GM19328 (cell line): ENCODE results near the gene MAPK8.
"Not testable (repeated sequence)": the region's sequence is repeated elsewhere in the genome, so short reads cannot be mapped to it uniquely, and the experiment has no call there.

Source experiments
- ATAC-seq: cut with Tn5 transposase; IDR thresholded peaks from one replicate; pipeline ENCODE4 v1.9.1; 2021; ENCODE audit warnings: mild to moderate bottlenecking, moderate library complexity; ENCODE audit not compliant: unreplicated experiment

The MAPK8 gene

DNA sequence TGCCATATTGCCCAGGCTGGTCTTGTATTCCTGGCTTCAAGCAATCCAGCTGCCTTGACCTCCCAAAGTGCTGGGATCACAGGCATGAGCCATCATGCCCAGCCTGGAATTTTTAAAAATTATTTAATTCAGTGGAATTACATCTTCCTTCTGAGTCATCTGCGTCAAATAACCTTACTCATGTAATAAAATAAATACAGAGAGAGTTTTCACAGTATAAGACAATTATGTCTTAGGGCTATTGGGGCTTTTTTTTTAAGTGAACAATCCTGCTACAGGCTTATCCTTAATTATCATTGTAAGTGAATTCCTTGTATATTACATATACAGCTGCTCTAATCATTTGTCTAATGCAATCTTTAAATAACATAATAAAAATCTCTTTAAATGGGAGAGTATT is 108.3 kb downstream of the MAPK8 start:
- ATAC-seq: no peak

DNA sequence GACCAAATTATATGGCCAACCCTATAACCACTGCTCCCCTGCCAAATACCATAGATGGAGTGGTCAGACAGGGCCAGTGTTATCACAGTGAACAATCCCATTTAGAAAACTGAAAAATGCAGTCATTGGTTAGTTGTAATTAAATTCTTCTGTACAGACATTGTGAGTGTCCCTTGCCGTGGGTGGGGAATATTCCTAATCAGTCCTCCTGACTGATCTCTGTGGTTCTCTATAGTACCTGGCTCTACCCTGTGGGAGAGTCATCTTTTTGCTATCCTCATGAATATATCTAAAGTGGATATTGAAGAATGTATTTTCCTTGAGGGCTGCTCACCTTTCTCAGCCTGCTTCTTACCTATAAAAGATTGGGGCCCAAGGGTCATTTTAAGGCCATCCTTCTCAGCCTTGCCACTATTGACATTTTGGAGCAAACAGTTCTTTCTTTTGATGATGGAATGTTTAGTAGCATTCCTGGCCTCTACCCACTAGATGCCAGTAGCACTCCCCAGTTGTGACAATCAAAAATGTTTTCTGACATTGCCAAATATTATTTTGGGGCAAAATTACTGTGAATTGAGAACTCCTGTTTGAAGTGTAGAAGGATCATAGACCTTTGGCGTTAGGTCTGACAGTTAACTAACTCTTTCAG is 110.2 kb downstream of the MAPK8 start:
- ATAC-seq: no peak

DNA sequence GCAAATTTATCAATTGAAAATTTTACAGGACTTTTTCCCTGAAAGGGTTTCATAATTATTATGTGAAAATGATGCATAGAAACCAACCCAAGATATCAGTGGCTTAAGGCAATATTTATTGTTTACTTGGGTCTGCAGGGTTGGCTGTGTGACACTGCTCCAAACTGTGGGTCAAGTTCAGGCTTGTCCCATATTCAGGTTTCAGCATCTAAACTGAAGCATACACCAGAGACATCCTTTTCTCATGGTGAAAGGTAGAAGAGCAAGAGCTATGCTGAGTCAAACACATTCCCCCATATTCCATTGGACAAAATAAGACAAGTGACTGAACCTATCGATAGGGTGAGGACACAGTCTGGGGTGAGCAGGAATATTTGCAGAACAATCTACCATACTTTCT is 110.9 kb downstream of the MAPK8 start:
- no peak for ATAC-seq

DNA sequence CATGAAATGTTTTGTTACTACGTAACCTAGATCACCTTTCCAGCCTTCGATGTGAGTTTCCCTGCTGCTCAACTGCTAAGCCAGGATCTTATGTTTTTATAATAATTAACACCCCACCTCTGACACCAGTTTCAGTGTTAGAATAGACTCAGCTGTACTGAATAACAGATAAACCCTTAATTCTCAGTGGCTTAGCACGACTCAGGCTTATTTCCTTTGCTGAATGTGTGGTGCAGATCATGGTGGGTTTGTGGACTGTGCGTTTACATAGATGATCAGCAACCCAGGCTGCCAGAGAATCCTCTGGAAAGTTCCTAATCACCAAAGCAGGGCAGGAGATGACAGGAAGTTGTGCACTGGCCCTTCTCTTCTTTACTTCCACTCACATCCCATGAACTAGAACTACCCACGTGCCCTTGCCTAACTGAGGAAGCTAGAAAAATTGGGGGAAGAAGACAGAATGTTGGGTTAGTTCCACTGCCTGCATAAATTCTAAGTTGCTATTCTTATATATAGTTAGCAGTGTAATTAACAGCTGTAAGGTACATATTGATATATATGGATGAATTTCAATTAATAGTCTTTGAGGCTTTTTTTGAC is 111.8 kb downstream of the MAPK8 start:
- no peak for ATAC-seq

DNA sequence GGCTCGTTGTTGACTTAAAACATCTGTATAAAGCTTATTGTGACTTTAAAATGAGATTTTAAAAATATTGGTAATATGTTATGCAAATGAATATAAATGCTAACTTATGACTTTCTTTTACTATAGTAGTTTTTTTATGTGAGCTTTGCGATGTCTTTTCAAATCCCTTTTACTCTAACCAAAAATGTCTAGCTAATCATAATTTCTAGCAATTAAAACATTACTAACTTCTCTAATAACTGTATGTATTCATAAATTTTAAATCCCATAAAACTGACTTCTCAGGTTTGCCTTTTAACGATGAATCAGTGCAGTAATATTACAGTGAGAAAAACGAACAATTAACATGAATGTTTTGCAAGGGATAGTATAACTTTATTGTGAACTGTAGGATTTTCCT is 113.2 kb downstream of the MAPK8 start:
- ATAC-seq: no peak

DNA sequence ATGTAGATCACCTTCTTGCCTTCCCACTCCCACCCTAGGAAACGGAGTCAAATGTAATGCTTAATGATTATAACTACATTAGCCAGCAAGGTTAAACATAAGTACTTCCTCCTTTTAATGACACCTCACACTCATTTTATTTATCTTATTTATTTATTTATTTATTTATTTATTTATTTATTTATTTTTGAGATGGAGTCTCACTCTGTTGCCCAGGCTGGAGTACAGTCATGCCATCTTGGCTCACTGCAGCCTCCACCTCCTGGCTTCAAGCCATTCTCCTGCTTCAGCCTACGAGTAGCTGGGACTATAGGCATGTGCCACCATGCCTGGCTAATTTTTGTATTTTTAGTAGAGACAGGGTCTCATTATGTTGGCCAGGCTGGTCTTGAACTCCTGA is 115.4 kb downstream of the MAPK8 start:
- ATAC-seq: not testable (repeated sequence)

DNA sequence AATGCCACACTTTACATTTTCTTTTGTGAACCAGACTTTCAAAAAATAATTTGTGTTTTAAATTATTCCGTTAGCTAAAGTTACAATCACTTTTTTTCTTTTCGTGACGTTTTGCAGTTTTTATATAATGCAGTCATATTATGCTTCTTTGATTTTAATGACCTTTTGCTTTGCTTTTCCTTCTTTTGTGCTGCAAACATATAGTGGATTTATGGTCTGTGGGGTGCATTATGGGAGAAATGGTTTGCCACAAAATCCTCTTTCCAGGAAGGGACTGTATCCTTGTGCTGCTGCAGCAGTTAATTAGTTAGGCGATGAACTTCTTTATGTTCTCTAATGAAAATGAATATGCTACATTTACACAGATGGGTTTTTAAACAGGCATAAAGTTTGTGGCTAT is 117.4 kb downstream of the MAPK8 start:
- no peak for ATAC-seq

DNA sequence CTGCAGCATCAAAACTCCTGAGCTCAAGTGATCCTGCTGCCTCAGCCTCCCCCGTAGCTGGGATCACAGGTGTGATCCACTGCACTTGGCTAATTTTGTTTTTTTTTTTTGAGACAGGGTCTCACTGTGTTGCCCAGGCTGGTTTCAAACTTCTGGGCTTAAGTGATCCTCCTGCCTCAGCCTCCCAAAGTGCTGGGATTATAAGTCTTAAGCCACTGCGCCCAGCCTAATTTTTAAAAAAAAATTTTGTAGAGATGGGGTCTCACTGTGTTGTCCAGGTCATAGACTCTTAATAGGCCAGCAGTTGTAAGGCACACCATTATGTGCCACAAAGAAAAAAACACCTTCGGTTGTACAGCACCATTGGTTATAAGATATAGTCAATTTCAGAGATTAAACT is 122.4 kb downstream of the MAPK8 start:
- no peak for ATAC-seq

DNA sequence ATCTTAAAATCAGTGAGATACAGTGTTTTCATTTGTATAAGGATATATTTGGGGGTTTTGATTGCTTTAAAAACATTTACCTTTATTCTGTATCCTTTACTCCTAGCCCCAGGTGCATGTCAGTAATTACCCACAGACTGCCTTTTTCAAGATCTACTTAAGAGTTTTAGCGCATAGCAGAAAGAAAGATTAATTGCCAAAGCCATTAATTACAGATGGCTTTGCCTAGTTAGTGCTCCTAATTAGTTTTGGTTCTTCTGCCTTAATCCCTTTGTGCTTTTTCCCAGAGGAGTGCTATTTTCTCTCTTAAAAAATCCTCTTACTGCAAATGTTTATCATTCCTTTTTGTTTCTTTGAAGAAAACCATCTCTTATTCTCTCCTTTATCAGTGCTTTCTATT is 122.8 kb downstream of the MAPK8 start:
- no peak for ATAC-seq

DNA sequence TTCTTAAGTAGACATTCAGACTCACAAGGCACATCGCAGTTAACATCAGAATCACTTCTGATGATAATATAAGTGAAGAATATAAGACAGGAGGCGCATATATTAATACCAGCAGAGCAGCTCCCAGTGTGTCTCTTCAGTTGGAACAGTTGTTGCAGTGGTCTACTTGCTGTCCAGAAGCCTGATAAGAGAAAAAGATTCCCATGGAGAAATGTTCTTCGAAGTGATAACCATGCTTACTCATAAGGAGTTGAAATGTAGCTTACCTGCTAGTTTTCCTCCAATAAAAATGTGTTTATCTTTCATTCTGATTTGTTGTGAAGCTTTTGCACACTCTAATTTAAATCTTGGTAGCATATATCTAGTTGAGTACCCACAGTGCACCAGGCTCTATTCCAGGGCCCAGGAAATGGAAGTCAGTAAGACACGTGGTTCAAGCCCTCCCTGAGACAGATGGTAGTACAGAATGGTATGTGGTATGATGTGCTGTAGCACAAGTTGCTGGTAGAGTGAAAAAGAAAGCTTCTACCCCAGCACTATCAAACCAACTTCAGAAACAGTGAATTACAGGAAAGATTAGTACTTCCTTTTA is 124.0 kb downstream of the MAPK8 start:
- no peak for ATAC-seq

DNA sequence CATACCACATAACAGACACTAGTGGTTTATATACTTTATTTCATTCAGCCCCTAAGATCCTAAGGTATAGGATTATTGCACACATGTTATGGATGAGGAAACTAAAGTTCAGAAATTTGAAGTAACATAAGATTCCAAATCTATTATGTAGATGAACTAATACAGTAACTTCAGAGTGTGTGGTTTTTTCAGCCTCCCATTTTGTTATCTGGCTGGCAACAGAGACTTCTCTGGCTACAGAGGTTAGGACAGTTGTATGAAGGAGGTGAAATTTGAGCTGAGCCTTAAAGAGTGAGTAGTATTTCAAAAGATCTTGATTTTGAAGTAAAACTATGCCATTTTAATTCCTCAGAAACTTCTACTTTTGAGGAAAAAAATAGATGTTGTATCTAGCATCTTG is 125.4 kb downstream of the MAPK8 start:
- no peak for ATAC-seq

DNA sequence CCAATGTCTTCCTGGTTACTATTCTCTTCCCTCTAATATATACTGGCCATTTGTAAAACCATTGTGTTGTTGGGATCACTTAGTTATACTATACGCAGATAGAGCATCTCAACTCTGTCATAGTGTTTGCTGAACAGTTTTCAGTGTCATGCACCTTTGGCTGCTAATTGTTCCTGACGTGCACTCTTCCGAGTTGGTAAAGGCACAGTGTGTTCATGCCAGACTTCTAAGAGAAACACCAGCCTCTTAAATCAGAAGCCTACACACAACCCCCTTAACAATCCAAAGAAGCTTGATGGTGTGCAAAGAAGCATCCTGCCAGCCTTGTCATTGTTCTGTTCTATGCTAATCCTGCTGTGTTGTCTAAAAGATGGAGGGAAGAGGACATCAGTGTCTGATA is 131.1 kb downstream of the MAPK8 start:
- ATAC-seq: no peak

DNA sequence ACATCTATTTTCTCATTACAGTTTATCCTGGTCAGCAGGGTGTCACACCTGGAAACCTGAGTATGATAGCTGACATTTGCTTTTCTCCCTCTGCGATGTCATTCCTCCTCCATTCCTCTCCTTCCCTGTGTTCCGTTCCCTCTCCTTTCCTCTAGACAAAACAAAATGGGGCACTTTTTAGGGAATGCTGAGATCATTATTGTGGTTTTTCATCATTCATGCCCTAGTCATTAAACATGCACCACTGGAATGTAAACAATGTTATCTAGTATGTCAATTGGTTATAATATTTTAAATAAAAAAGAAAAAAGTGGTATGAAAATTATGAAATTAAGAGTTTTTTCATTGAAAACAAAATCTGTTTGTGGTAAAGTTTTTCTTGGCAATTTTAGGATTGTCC is 132.6 kb downstream of the MAPK8 start:
- ATAC-seq: no peak

DNA sequence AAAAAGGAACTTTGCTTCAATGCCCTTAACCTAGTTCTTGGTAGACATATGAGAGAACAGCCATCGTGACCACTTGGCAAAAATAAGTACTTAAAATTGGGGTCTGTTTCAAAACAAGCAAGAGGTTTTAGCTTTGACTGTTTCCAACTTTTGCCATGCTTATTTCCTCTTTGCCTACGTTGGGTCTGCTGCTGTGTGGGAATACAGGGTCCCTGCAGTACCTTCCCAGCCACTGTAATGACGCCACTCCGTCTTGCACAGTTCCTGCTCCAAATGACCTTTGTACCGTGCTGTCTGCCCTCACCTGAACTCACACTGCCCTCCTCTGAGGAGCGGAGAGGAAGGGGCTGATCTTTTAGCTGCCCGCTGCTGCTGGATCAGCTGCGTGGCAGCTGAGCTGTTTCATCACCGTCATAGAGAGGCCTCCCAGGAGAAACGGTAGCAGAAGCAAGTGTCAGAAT is 133.1 kb downstream of the MAPK8 start:
- no peak for ATAC-seq

DNA sequence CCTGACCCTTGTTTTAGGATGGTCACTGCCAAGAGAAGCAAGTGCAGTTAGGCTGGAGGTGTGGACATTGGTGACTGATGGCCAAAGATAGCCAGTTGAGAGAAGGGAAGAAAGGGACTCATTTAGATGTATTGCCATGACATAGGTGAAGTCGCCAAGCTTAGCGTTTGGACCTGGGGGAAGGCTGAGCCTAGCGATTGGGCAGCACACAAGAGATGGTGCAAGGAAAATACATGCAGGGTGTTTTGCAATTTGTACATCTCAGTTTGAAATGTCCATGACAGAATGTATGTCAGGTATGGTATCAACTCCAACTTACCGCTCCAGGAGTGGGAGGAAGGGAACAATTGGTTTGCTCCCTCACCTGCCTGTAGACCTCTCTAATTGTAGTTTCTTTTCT is 134.3 kb downstream of the MAPK8 start:
- ATAC-seq: no peak

DNA sequence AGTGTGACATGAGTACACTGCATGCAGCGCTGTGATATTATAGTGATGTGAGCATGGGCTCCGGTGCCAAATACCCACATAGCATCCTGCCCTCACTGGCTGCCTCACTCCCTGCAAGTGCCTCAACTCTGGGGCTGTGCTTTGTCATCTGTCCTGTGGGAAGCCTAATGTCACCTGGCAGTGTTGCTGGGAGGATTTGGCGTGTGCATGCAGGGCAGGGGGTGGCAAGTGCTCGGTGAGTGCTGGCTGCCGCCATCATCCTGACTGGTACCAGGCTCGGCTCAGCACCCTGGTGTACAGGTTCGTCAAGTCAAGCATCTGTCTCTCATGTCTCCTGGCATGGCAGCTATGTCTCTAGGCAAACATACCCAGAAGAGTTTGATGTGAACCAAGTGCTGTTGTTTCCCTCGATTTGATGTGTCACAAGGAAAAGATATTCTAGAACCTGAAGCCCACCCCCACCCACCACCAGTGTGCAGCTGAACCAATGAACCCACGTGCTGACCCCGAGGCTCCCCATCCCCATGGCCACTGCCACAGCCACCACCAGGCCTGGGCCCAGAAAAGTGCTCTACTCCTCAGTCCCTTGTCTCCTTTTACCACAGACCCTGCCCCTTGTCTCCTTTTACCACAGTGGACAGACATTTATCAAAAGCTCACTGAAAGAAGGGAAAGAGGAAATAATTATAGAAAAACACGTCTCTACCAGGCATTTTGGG is 135.8 kb downstream of the MAPK8 start:
- no peak for ATAC-seq

DNA sequence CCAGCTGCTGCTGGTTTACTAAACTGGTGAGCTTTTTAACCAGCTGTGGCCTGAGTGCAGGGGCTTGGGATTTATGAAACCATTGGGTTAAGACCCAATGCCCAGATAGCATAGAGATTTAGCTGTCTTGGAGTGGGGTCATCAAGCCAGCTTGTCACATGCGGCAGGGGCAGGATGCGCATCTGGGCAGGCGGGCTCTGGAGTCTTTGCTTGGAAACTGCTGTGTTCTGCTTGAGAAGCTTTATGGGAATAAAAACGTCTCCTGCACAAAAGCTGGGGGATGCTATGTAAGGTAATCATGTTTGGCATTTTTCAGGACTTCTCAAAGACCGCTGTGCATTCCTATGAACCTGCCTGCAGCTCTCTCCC is 136.3 kb downstream of the MAPK8 start:
- ATAC-seq: no peak

DNA sequence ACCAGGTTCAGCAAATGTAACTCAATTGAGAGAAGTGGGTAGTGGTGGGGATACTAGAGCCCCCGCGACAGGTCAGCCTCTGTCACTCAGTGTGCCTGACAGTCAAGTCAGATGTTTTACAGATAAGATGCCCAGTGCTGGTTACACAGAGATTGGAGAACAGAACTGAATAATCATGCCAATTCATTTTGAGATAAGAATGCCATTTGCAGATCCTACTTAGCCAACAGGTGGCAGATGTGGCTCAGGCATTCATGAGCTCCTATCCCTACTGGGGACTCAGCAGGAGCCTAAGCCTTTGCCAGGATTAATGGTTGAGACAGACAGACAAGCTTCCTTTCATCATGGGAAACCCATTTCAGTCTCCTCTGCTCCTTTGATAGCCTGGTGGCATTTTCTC is 137.8 kb downstream of the MAPK8 start:
- ATAC-seq: no peak

DNA sequence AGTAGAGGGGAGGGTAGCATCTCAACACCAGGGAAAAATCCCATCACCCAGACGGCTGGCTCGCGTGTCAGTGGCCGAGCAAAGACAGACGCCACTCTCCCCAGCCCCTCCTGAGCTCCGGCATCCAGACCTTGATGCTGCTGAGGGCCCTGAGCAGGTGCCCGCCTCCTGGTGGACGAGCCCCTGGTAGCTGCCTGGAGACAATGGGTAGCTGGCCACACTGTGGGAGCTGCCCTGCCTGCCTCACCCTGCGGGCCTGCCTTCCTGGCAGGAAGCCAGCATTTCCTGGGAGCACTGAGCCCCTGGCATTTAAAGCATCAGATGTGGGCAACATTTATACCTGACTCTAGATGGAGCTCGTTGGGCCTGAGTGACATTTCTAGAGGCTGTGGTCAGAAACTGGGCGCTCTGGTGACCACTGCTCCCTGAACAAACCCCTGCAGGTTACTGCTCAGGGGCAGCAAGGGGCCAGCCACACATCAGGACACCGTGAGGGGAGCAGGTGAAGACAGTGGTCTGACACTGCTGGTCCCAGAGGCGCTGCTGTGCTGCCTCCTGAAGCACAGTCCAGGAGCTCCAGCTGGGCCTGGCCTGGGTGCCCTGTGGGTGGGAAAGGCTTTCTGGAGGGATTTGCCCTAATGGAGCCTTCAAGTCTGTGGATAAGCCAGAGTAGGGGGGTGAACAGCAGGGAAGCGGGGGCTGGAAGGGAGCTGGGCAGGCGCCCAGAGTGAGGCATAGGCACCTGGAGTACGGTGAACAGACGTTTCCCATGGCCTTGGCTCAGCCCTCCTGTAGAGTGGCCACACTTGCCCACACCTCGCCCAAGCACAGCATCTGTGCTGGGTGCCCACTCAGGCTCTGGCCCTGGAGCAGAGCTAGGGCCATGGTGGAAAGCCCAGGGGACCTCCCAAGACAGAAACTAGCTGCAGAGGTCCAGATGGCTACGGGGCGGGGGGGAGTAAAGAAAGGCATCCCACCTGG is 138.7 kb downstream of the MAPK8 start:
- no peak for ATAC-seq

DNA sequence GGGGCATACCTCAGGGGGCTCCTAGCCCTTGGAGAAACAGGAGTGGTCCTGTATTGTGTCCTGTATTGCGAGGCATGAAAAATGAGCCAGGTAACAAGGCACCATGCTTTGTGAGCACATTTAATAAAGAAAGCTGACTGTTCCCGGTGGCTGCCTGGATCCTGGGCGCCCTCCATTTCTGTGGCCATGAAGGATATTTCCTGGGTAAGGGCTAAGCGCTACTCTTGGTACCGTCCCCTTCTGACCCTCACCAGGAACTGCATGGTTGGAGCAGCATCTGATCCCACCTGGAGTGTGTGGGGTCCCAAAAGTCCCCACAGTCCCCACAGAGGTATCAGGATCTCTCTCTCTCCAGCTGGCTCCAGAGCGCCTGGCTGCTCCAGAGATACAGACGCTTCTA is 139.5 kb downstream of the MAPK8 start:
- ATAC-seq: no peak

DNA sequence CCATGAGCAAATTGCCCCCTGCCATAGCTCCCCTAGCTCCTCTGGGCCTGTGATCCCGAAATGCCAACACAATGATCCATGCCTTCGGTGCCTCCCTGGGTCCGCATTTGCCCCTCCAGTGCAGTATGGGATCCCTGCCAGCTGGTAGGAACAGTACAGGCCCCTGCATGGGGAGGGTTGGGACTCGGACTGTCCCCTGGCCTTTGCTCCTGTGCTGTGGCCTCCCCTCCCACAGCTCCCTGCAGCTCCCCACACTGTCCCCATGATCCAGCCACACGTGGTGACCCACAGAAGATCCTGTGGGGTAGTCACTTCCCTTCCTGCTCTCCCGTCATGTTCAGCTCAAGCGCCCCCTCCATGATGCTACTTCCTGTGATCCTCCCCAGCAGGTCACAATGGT is 140.3 kb downstream of the MAPK8 start:
- ATAC-seq: no peak
